GM23338 (cell line): ENCODE results near the gene SLC32A1. TPM values are rescaled to one million over a fixed set of nuclear protein-coding genes. Genes with fewer than 3 reads are reported as not detected.

Experiments
- ATAC-seq: fragments of 200-7000 bp; cut with Tn5 transposase; 3 replicates; pipeline ENCODE4 v1.9.1; 2020
- DNase-seq: peaks from one replicate; pipeline ENCODE4 v3.0.0-alpha.2; 2015; ENCODE audit warnings: low spot score
- H2AFZ ChIP-seq: fragments of 200-600 bp; sonication (generic); 2 replicates; pipeline ENCODE4 v1.8.0; 2016; ENCODE audit warnings: antibody characterized with exemption, mild to moderate bottlenecking, moderate library complexity
- H3F3A ChIP-seq: fragments of 200-600 bp; sonication (generic); replicated peaks from 2 replicates; pipeline ENCODE4 v1.8.0; 2017; ENCODE audit warnings: antibody characterized with exemption, mixed run types, low read depth
- H3K27ac ChIP-seq: fragments of 200-600 bp; sonication (generic); 2 replicates; pipeline ENCODE4 v1.6.1; 2016; ENCODE audit warnings: low read depth
- H3K27me3 ChIP-seq: fragments of 200-600 bp; sonication (generic); 2 replicates; pipeline ENCODE4 v1.8.0; 2016; ENCODE audit warnings: mild to moderate bottlenecking, mixed run types, moderate library complexity; ENCODE audit not compliant: insufficient read depth
- H3K36me3 ChIP-seq: fragments of 200-600 bp; sonication (generic); 2 replicates; pipeline ENCODE4 v1.8.0; 2016; ENCODE audit warnings: mild to moderate bottlenecking; ENCODE audit not compliant: insufficient read depth
- H3K4me1 ChIP-seq: fragments of 200-600 bp; sonication (generic); 2 replicates; pipeline ENCODE4 v1.8.0; 2016; ENCODE audit warnings: mild to moderate bottlenecking, moderate library complexity; ENCODE audit not compliant: insufficient read depth
- H3K4me2 ChIP-seq: fragments of 200-600 bp; sonication (generic); 2 replicates; pipeline ENCODE4 v1.7.1; 2017; ENCODE audit warnings: mixed run types
- H3K4me3 ChIP-seq: fragments of 200-600 bp; sonication (generic); 2 replicates; pipeline ENCODE4 v1.6.1; 2016; ENCODE audit warnings: mixed run types
- H3K79me2 ChIP-seq: fragments of 200-600 bp; sonication (generic); replicated peaks from 2 replicates; pipeline ENCODE4 v1.8.0; 2017; ENCODE audit warnings: mild to moderate bottlenecking; ENCODE audit not compliant: insufficient read depth
- H3K9me2 ChIP-seq: fragments of 200-600 bp; sonication (generic); 2 replicates; pipeline ENCODE4 v1.8.0; 2017; ENCODE audit not compliant: insufficient read depth
- H4K20me1 ChIP-seq: fragments of 200-600 bp; sonication (generic); replicated peaks from 2 replicates; pipeline ENCODE4 v1.8.0; 2017; ENCODE audit warnings: mild to moderate bottlenecking; ENCODE audit not compliant: insufficient read depth
- H3K27ac Mint-ChIP-seq: 2 replicates; pipeline ENCODE4 v1.8.0; 2020; ENCODE audit warnings: inconsistent platforms, mild to moderate bottlenecking, moderate library complexity, mixed read lengths
- H3K27me3 Mint-ChIP-seq: 3 replicates; pipeline ENCODE4 v1.8.0; 2022; ENCODE audit warnings: low read depth, mild to moderate bottlenecking, moderate library complexity, mixed read lengths, inconsistent platforms; ENCODE audit not compliant: insufficient read depth, poor library complexity
- H3K36me3 Mint-ChIP-seq: 3 replicates; pipeline ENCODE4 v1.8.0; 2021; ENCODE audit warnings: low read depth, mild to moderate bottlenecking, inconsistent platforms, moderate library complexity, mixed read lengths
- H3K4me1 Mint-ChIP-seq: 3 replicates; pipeline ENCODE4 v1.8.0; 2020; ENCODE audit warnings: mild to moderate bottlenecking, inconsistent platforms, mixed read lengths
- H3K4me3 Mint-ChIP-seq: 3 replicates; pipeline ENCODE4 v1.8.0; 2021; ENCODE audit warnings: moderate library complexity, mild to moderate bottlenecking, inconsistent platforms, mixed read lengths
- H3K9me3 Mint-ChIP-seq: 3 replicates; pipeline ENCODE4 v1.8.0; 2020; ENCODE audit warnings: moderate library complexity, mild to moderate bottlenecking, inconsistent platforms, mixed read lengths
- EZH2phosphoT487 ChIP-seq: fragments of 200-600 bp; sonication (generic); IDR thresholded peaks from one replicate; pipeline ENCODE4 v1.8.1; 2018; ENCODE audit warnings: antibody characterized with exemption; ENCODE audit not compliant: unreplicated experiment
- JUNB ChIP-seq: IDR thresholded peaks from one replicate; pipeline ENCODE4 v1.6.1; 2016; ENCODE audit warnings: antibody characterized with exemption; ENCODE audit not compliant: unreplicated experiment
- ZNF114 ChIP-seq: fragments of 250-450 bp; sonication (Bioruptor Pico); IDR thresholded peaks from 2 replicates; pipeline ENCODE4 v1.5.0; 2020; ENCODE audit warnings: mild to moderate bottlenecking, moderate library complexity
- ZNF331 ChIP-seq: fragments of 250-450 bp; sonication (Bioruptor Pico); IDR thresholded peaks from 2 replicates; pipeline ENCODE4 v1.5.0; 2020; ENCODE audit warnings: low read depth, mild to moderate bottlenecking, moderate library complexity
- polyA plus RNA-seq: library from polyadenylated mRNA; unstranded; fragments of >200 nt; fragmentation: Nextera tagmentation; extraction: Ambion mirVana; gene quantifications from 2 replicates; pipeline ENCODE4 v1.2.1, GENCODE V29; 2016
- total RNA-seq: library from RNA; depleted of rRNA; stranded (reverse); fragments of >200 nt; shearing (Covaris generic); gene quantifications from 2 replicates; pipeline ENCODE4 v1.2.3, GENCODE V29; 2014
- TF ChIP-seq, protein P1 (sequence below): IDR thresholded peaks from 2 replicates; pipeline ENCODE4 v1.6.1; 2016; ENCODE audit warnings: antibody characterized with exemption
- TF ChIP-seq, protein P2 (sequence below): IDR thresholded peaks from one replicate; pipeline ENCODE4 v1.6.1; 2018; ENCODE audit warnings: antibody characterized with exemption; ENCODE audit not compliant: unreplicated experiment
- TF ChIP-seq, protein P3 (sequence below): fragments of 250-450 bp; sonication (Bioruptor Pico); IDR thresholded peaks from 2 replicates; pipeline ENCODE4 v1.5.0; 2020; ENCODE audit warnings: mild to moderate bottlenecking, moderate library complexity
- TF ChIP-seq, protein P4 (sequence below), 2 experiments: fragments of 200-600 bp in 1 of 2; sonication (generic) in 1 of 2; conservative IDR thresholded peaks; 2 replicates each; pipeline versions ENCODE4 v1.5.1 to v1.6.1; 2016 to 2017; ENCODE audit warnings: antibody characterized with exemption in 2 of 2, low read depth in 2 of 2, mild to moderate bottlenecking in 2 of 2, moderate library complexity in 1 of 2

SLC32A1 gene
- total and polyA plus RNA-seq, 2 experiments from 2014 or later, result 0.87 TPM; not detected in 1

GRCh38 chr20:38732981-38733380, 8.7 kb downstream of the SLC32A1 start (continued):
- TF ChIP-seq, protein P1, sequence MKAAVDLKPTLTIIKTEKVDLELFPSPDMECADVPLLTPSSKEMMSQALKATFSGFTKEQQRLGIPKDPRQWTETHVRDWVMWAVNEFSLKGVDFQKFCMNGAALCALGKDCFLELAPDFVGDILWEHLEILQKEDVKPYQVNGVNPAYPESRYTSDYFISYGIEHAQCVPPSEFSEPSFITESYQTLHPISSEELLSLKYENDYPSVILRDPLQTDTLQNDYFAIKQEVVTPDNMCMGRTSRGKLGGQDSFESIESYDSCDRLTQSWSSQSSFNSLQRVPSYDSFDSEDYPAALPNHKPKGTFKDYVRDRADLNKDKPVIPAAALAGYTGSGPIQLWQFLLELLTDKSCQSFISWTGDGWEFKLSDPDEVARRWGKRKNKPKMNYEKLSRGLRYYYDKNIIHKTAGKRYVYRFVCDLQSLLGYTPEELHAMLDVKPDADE, result no peak
- no peak for TF ChIP-seq ZNF331 (CRISPR knock-in tag)
- TF ChIP-seq JUNB, result no peak
- TF ChIP-seq, protein P2, sequence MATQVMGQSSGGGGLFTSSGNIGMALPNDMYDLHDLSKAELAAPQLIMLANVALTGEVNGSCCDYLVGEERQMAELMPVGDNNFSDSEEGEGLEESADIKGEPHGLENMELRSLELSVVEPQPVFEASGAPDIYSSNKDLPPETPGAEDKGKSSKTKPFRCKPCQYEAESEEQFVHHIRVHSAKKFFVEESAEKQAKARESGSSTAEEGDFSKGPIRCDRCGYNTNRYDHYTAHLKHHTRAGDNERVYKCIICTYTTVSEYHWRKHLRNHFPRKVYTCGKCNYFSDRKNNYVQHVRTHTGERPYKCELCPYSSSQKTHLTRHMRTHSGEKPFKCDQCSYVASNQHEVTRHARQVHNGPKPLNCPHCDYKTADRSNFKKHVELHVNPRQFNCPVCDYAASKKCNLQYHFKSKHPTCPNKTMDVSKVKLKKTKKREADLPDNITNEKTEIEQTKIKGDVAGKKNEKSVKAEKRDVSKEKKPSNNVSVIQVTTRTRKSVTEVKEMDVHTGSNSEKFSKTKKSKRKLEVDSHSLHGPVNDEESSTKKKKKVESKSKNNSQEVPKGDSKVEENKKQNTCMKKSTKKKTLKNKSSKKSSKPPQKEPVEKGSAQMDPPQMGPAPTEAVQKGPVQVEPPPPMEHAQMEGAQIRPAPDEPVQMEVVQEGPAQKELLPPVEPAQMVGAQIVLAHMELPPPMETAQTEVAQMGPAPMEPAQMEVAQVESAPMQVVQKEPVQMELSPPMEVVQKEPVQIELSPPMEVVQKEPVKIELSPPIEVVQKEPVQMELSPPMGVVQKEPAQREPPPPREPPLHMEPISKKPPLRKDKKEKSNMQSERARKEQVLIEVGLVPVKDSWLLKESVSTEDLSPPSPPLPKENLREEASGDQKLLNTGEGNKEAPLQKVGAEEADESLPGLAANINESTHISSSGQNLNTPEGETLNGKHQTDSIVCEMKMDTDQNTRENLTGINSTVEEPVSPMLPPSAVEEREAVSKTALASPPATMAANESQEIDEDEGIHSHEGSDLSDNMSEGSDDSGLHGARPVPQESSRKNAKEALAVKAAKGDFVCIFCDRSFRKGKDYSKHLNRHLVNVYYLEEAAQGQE, result no peak
- TF ChIP-seq ZNF114 (CRISPR knock-in tag), result no peak

DNA sequence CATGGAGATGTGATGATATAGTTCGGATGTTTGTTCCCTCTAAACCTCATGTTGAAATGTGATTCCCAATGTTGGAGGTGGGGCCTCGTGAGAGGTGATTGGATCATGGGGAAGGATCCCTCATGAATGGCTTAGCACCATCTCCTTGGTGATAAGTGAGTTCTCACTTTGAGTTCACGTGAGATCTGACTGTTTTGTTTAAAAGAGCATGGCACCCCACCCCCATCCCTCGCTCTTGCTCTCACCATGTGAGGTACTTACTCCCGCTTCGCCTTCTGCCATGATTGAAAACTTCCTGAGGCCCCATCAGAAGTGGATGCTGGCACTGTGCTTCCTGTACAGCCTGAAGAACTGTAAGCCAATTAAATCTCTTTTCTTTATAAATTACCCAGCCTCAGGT, 10.9 kb downstream of the SLC32A1 start:
- H3K36me3 ChIP-seq, result no peaks in the 10 kb centered on the region
- H3K27ac ChIP-seq, result no peak overlapping the region
- no peaks in the 10 kb centered on the region; the same call in 1 of the 3 replicates for H3K9me3 Mint-ChIP-seq
- H2AFZ ChIP-seq, result no peak overlapping the region
- H3K36me3 Mint-ChIP-seq, result no peaks in the 10 kb centered on the region
- no peaks in the 10 kb centered on the region for H3K79me2 ChIP-seq
- no peaks in the 10 kb centered on the region for H4K20me1 ChIP-seq
- ATAC-seq, result no peak
- H3K27ac Mint-ChIP-seq, result no peak overlapping the region
- peaks cover 13% of the 10 kb centered on the region for H3K4me1 Mint-ChIP-seq
- H3K4me3 ChIP-seq, result no peak overlapping the region
- peaks cover 11% of the 10 kb centered on the region; the same call in 1 of the 2 replicates for H3K4me1 ChIP-seq
- no peak overlapping the region for H3K4me2 ChIP-seq
- peaks cover 49% of the 10 kb centered on the region for H3K27me3 ChIP-seq
- H3K27me3 Mint-ChIP-seq, result peaks cover 41% of the 10 kb centered on the region
- no peaks in the 10 kb centered on the region for H3F3A ChIP-seq
- H3K9me2 ChIP-seq, result no peaks in the 10 kb centered on the region
- TF ChIP-seq, protein P3, sequence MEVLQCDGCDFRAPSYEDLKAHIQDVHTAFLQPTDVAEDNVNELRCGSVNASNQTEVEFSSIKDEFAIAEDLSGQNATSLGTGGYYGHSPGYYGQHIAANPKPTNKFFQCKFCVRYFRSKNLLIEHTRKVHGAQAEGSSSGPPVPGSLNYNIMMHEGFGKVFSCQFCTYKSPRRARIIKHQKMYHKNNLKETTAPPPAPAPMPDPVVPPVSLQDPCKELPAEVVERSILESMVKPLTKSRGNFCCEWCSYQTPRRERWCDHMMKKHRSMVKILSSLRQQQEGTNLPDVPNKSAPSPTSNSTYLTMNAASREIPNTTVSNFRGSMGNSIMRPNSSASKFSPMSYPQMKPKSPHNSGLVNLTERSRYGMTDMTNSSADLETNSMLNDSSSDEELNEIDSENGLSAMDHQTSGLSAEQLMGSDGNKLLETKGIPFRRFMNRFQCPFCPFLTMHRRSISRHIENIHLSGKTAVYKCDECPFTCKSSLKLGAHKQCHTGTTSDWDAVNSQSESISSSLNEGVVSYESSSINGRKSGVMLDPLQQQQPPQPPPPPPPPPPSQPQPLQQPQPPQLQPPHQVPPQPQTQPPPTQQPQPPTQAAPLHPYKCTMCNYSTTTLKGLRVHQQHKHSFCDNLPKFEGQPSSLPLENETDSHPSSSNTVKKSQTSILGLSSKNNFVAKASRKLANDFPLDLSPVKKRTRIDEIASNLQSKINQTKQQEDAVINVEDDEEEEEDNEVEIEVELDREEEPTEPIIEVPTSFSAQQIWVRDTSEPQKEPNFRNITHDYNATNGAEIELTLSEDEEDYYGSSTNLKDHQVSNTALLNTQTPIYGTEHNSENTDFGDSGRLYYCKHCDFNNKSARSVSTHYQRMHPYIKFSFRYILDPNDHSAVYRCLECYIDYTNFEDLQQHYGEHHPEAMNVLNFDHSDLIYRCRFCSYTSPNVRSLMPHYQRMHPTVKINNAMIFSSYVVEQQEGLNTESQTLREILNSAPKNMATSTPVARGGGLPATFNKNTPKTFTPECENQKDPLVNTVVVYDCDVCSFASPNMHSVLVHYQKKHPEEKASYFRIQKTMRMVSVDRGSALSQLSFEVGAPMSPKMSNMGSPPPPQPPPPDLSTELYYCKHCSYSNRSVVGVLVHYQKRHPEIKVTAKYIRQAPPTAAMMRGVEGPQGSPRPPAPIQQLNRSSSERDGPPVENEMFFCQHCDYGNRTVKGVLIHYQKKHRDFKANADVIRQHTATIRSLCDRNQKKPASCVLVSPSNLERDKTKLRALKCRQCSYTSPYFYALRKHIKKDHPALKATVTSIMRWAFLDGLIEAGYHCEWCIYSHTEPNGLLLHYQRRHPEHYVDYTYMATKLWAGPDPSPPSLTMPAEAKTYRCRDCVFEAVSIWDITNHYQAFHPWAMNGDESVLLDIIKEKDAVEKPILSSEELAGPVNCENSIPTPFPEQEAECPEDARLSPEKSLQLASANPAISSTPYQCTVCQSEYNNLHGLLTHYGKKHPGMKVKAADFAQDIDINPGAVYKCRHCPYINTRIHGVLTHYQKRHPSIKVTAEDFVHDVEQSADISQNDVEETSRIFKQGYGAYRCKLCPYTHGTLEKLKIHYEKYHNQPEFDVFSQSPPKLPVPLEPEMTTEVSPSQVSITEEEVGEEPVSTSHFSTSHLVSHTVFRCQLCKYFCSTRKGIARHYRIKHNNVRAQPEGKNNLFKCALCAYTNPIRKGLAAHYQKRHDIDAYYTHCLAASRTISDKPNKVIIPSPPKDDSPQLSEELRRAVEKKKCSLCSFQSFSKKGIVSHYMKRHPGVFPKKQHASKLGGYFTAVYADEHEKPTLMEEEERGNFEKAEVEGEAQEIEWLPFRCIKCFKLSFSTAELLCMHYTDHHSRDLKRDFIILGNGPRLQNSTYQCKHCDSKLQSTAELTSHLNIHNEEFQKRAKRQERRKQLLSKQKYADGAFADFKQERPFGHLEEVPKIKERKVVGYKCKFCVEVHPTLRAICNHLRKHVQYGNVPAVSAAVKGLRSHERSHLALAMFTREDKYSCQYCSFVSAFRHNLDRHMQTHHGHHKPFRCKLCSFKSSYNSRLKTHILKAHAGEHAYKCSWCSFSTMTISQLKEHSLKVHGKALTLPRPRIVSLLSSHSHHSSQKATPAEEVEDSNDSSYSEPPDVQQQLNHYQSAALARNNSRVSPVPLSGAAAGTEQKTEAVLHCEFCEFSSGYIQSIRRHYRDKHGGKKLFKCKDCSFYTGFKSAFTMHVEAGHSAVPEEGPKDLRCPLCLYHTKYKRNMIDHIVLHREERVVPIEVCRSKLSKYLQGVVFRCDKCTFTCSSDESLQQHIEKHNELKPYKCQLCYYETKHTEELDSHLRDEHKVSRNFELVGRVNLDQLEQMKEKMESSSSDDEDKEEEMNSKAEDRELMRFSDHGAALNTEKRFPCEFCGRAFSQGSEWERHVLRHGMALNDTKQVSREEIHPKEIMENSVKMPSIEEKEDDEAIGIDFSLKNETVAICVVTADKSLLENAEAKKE (CRISPR knock-in tag), result no peak
- no peak for TF ChIP-seq EZH2phosphoT487
- no peak for TF ChIP-seq ZNF331 (CRISPR knock-in tag)
- TF ChIP-seq, protein P1, result no peak
- TF ChIP-seq JUNB, result no peak
- TF ChIP-seq, protein P4, sequence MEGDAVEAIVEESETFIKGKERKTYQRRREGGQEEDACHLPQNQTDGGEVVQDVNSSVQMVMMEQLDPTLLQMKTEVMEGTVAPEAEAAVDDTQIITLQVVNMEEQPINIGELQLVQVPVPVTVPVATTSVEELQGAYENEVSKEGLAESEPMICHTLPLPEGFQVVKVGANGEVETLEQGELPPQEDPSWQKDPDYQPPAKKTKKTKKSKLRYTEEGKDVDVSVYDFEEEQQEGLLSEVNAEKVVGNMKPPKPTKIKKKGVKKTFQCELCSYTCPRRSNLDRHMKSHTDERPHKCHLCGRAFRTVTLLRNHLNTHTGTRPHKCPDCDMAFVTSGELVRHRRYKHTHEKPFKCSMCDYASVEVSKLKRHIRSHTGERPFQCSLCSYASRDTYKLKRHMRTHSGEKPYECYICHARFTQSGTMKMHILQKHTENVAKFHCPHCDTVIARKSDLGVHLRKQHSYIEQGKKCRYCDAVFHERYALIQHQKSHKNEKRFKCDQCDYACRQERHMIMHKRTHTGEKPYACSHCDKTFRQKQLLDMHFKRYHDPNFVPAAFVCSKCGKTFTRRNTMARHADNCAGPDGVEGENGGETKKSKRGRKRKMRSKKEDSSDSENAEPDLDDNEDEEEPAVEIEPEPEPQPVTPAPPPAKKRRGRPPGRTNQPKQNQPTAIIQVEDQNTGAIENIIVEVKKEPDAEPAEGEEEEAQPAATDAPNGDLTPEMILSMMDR (conservative IDR thresholded peaks at IDR 0.05; ENCODE audit: low read depth in 2 of 2), result no peak
- H3K4me3 Mint-ChIP-seq, result no peak overlapping the region
- peak; percentile 65 for DNase-seq
